Right ventricle myocardium superior (tissue), 1 donor: Measurements from ENCODE around the gene CINP. TPM values are rescaled to one million over a fixed set of nuclear protein-coding genes. Genes with fewer than 3 reads are reported as not detected.
A peak's percentile ranks its signal among the peaks of the same experiment; 100 is the strongest.

ENCODE experiments used
- ATAC-seq: fragments of 200-7000 bp; cut with Tn5 transposase; one replicate; pipeline ENCODE4 v1.9.1; 2020; ENCODE audit warnings: mild to moderate bottlenecking; ENCODE audit not compliant: poor library complexity
- DNase-seq: peaks from one replicate; pipeline ENCODE4 v3.0.0-alpha.2; 2020
- intact Hi-C: fragments of 100-400 bp; cut with DNase I; formaldehyde crosslinking; loops from one replicate; pipeline ENCODE4 v1.11.2; 2022
- long read RNA-seq: library from polyadenylated mRNA; unstranded; transcript quantifications from one replicate; pipeline ENCODE4 v2.0.0, GENCODE V29; 2021
- total RNA-seq: library from RNA; stranded (reverse); fragmentation: NEBNext Ultra II Directional; extraction: Animal tissue kit (Norgen Biotek cat#: 25700); gene quantifications from one replicate; pipeline ENCODE4 v1.2.1, GENCODE V29; 2021
- donor health status: DM: no; HTN: yes; CAD: no; lungs with severe emphysema.

The CINP gene
- 36.0 TPM for total RNA-seq
- long read RNA-seq, full-length matches to known transcripts: 18 of 23 reads
- long read RNA-seq, partial matches to known transcripts: 0 of 23 reads
- long read RNA-seq, other reads (novel, unspliced or antisense): 5 of 23 reads

- ATAC-seq (peak; percentile 99), DNase-seq (peak; percentile 99)
- intact Hi-C loops: no loop called here
Observed at GRCh38 chr14:102362545-102363181, at the start of gene CINP, which contains the start of gene TECPR2. CINP (minus strand) TSS chr14:102362890; CDS start chr14:102362851, 39 bp downstream. TECPR2 (plus strand) TSS chr14:102362941; CDS start chr14:102376722, 13,781 bp downstream.

GRCh38 chr14:102408724-102409123, 46.0 kb upstream of the CINP start:
- peak; percentile 68 for ATAC-seq
- DNase-seq: no peak
- intact Hi-C loops: no loop called here

GRCh38 chr14:102407258-102407657, 44.6 kb upstream of the CINP start:
- peak; percentile 69 for ATAC-seq
- intact Hi-C loops: no loop called here
- DNase-seq: no peak

GRCh38 chr14:102403028-102403427, 40.3 kb upstream of the CINP start:
- no peak for ATAC-seq
- intact Hi-C loops: no loop called here
- no peak for DNase-seq

- no peak for ATAC-seq
- intact Hi-C loops: no loop called here
- DNase-seq: no peak
Observed at GRCh38 chr14:102396521-102396920, 33.8 kb upstream of the CINP start.

GRCh38 chr14:102394717-102395375, 32.2 kb upstream of the CINP start:
- ATAC-seq (no peak), DNase-seq (no peak)
- intact Hi-C loops: no loop called here

GRCh38 chr14:102392506-102392905, 29.8 kb upstream of the CINP start:
- intact Hi-C loops: no loop called here
- ATAC-seq (peak; percentile 52), DNase-seq (no peak)

GRCh38 chr14:102390064-102390855, 27.6 kb upstream of the CINP start:
- intact Hi-C loops: no loop called here
- ATAC-seq: no peak
- no peak for DNase-seq

- intact Hi-C loops: no loop called here
- no peak for ATAC-seq
- DNase-seq: no peak
Observed at GRCh38 chr14:102389246-102389645, 26.6 kb upstream of the CINP start.

- intact Hi-C loops: no loop called here
- ATAC-seq (no peak), DNase-seq (no peak)
Observed at GRCh38 chr14:102387086-102387485, 24.4 kb upstream of the CINP start.

- intact Hi-C loops: no loop called here
- DNase-seq: no peak
- ATAC-seq: no peak
Observed at GRCh38 chr14:102378830-102379229, 16.1 kb upstream of the CINP start.

- intact Hi-C loops: no loop called here
- DNase-seq: no peak
- ATAC-seq: no peak
Observed at GRCh38 chr14:102377696-102378095, 15.0 kb upstream of the CINP start.

GRCh38 chr14:102375119-102375518, 12.4 kb upstream of the CINP start:
- DNase-seq: no peak
- ATAC-seq: no peak
- intact Hi-C loops: no loop called here

- ATAC-seq: no peak
- intact Hi-C loops: no loop called here
Observed at GRCh38 chr14:102374264-102374663, 11.6 kb upstream of the CINP start.

GRCh38 chr14:102373110-102373509, 10.4 kb upstream of the CINP start:
- ATAC-seq: no peak
- intact Hi-C loops: no loop called here
- DNase-seq: no peak

More at GRCh38 chr14:102374264-102374663, 11.6 kb upstream of the CINP start:
- DNase-seq: no peak

- ATAC-seq: no peak
- intact Hi-C loops: no loop called here
- DNase-seq: no peak
Observed at GRCh38 chr14:102371361-102371760, 8.7 kb upstream of the CINP start.

- peak; percentile 75 for ATAC-seq
- no peak for DNase-seq
Observed at GRCh38 chr14:102370305-102370809, 7.7 kb upstream of the CINP start.

GRCh38 chr14:102363182-102363943, 673 bp upstream of the CINP start:
- intact Hi-C loops: no loop called here
- ATAC-seq (peak; percentile 52), DNase-seq (no peak)

More at GRCh38 chr14:102370305-102370809, 7.7 kb upstream of the CINP start:
- intact Hi-C loops: no loop called here
